Activated T-cell treated with anti-CD3 and anti-CD28 coated beads, Interleukin-2, amount 50 U/mL, for 4 hours (primary cell): Measurements from ENCODE around the gene ZCCHC12. TPM values are rescaled to one million over a fixed set of nuclear protein-coding genes. Genes with fewer than 3 reads are reported as not detected.
"Not testable (repeated sequence)": the region's sequence is repeated elsewhere in the genome, so short reads cannot be mapped to it uniquely, and the experiment has no call there.

Source experiments
- ATAC-seq, 2 donors: fragments of 200-7000 bp; cut with Tn5 transposase; one replicate each; pipeline ENCODE4 v1.10.0; 2021
- DNase-seq: peaks from one replicate; pipeline ENCODE4 v3.0.0-alpha.2; 2020
- H3K27me3 Mint-ChIP-seq: one replicate; pipeline ENCODE4 v1.8.0; 2021; ENCODE audit warnings: low read depth, mixed read lengths
- H3K36me3 Mint-ChIP-seq: one replicate; pipeline ENCODE4 v1.8.0; 2022; ENCODE audit warnings: mixed read lengths; ENCODE audit not compliant: insufficient read depth
- H3K4me1 Mint-ChIP-seq: one replicate; pipeline ENCODE4 v1.8.0; 2021; ENCODE audit warnings: low read depth, mixed read lengths
- H3K4me3 Mint-ChIP-seq: one replicate; pipeline ENCODE4 v1.8.0; 2021; ENCODE audit warnings: mild to moderate bottlenecking, moderate library complexity, mixed read lengths
- H3K9me3 Mint-ChIP-seq: one replicate; pipeline ENCODE4 v1.8.0; 2021; ENCODE audit warnings: mixed read lengths
- total RNA-seq, 3 donors: library from RNA; stranded (reverse); gene quantifications; one replicate each; pipeline ENCODE4 v1.2.1, GENCODE V29; 2021

ZCCHC12 gene
- total RNA-seq, result 1 to 10 TPM in 1 of 3 donors, under 1 TPM in 2; 0.13 to 1.3 (median 0.71) TPM

- H3K4me1 Mint-ChIP-seq, result peaks cover 18% of the 10 kb centered on the region
- H3K27me3 Mint-ChIP-seq, result peaks cover 43% of the 10 kb centered on the region
- ATAC-seq (peak; percentile 66 to 69), DNase-seq (peak; percentile 33)
- peak within 1 kb of the TSS; percentile 72 for H3K4me3 Mint-ChIP-seq
- no peaks in the 10 kb centered on the region for H3K36me3 Mint-ChIP-seq
- H3K9me3 Mint-ChIP-seq, result no peaks in the 10 kb centered on the region
Observed at GRCh38 chrX:118823263-118824172, at the start of gene ZCCHC12. Gene ZCCHC12, plus strand, starts transcription at chrX:118823824. Its CDS starts 1,421 bp downstream, at chrX:118825245.

GRCh38 chrX:118779581-118779980 lies 44.0 kb upstream of the ZCCHC12 start:
- no peaks in the 10 kb centered on the region for H3K4me1 Mint-ChIP-seq
- DNase-seq (no peak), ATAC-seq (peak in 1 of 2 donors; percentile 28)
- H3K9me3 Mint-ChIP-seq, result no peaks in the 10 kb centered on the region
- peaks cover 3% of the 10 kb centered on the region for H3K27me3 Mint-ChIP-seq
- no peaks in the 10 kb centered on the region for H3K36me3 Mint-ChIP-seq
- H3K4me3 Mint-ChIP-seq, result no peak overlapping the region

- no peaks in the 10 kb centered on the region for H3K9me3 Mint-ChIP-seq
- H3K27me3 Mint-ChIP-seq, result peaks cover 3% of the 10 kb centered on the region
- ATAC-seq (no peak), DNase-seq (no peak)
- no peak overlapping the region for H3K4me3 Mint-ChIP-seq
- H3K36me3 Mint-ChIP-seq, result no peaks in the 10 kb centered on the region
- H3K4me1 Mint-ChIP-seq, result no peaks in the 10 kb centered on the region
Observed at GRCh38 chrX:118780509-118780908, 43.1 kb upstream of the ZCCHC12 start.

- no peaks in the 10 kb centered on the region for H3K4me1 Mint-ChIP-seq
- no peak overlapping the region for H3K4me3 Mint-ChIP-seq
- H3K36me3 Mint-ChIP-seq, result no peaks in the 10 kb centered on the region
- H3K9me3 Mint-ChIP-seq, result no peaks in the 10 kb centered on the region
- DNase-seq, result no peak
- ATAC-seq, result no peak
- H3K27me3 Mint-ChIP-seq, result peaks cover 3% of the 10 kb centered on the region
Observed at GRCh38 chrX:118780911-118781310, 42.7 kb upstream of the ZCCHC12 start.

GRCh38 chrX:118795528-118796280 lies 27.9 kb upstream of the ZCCHC12 start:
- no peaks in the 10 kb centered on the region for H3K9me3 Mint-ChIP-seq
- ATAC-seq, result no peak
- no peaks in the 10 kb centered on the region for H3K36me3 Mint-ChIP-seq
- H3K4me1 Mint-ChIP-seq, result no peaks in the 10 kb centered on the region
- DNase-seq, result no peak
- peaks cover 15% of the 10 kb centered on the region for H3K27me3 Mint-ChIP-seq
- H3K4me3 Mint-ChIP-seq, result no peak overlapping the region

GRCh38 chrX:118802857-118803256 lies 20.8 kb upstream of the ZCCHC12 start:
- ATAC-seq, result no peak
- Mint-ChIP-seq H3K27me3 (peaks cover 10% of the 10 kb centered on the region), H3K4me1 (no peaks in the 10 kb centered on the region), H3K4me3 (no peak overlapping the region), H3K9me3 (no peaks in the 10 kb centered on the region), H3K36me3 (no peaks in the 10 kb centered on the region)
- DNase-seq, result no peak

- ATAC-seq, result peak; percentile 56 to 58
- H3K27me3 Mint-ChIP-seq, result peaks cover 10% of the 10 kb centered on the region
- H3K4me3 Mint-ChIP-seq, result no peak overlapping the region
- no peaks in the 10 kb centered on the region for H3K9me3 Mint-ChIP-seq
- no peak for DNase-seq
- no peaks in the 10 kb centered on the region for H3K4me1 Mint-ChIP-seq
- H3K36me3 Mint-ChIP-seq, result no peaks in the 10 kb centered on the region
Observed at GRCh38 chrX:118807151-118808017, 16.2 kb upstream of the ZCCHC12 start.

- not testable (repeated sequence) for H3K9me3 Mint-ChIP-seq, DNase-seq, H3K4me3 Mint-ChIP-seq, ATAC-seq, H3K36me3 Mint-ChIP-seq, H3K27me3 Mint-ChIP-seq, H3K4me1 Mint-ChIP-seq
Observed at GRCh38 chrX:118817257-118817656, 6.4 kb upstream of the ZCCHC12 start.

GRCh38 chrX:118824173-118824730 lies 628 bp downstream of the ZCCHC12 start:
- Mint-ChIP-seq H3K36me3 (no peaks in the 10 kb centered on the region), H3K27me3 (peaks cover 48% of the 10 kb centered on the region), H3K9me3 (no peaks in the 10 kb centered on the region), H3K4me1 (peaks cover 18% of the 10 kb centered on the region), H3K4me3 (peak overlapping the region; percentile 72)
- DNase-seq (no peak), ATAC-seq (no peak)

GRCh38 chrX:118825227-118825626 lies 1.6 kb downstream of the ZCCHC12 start:
- no peak overlapping the region for H3K4me3 Mint-ChIP-seq

GRCh38 chrX:118839334-118839958 lies 15.8 kb downstream of the ZCCHC12 start:
- peaks cover 14% of the 10 kb centered on the region for H3K27me3 Mint-ChIP-seq
- no peaks in the 10 kb centered on the region for H3K9me3 Mint-ChIP-seq
- H3K4me1 Mint-ChIP-seq, result no peaks in the 10 kb centered on the region
- peak overlapping the region; percentile 54 for H3K4me3 Mint-ChIP-seq
- H3K36me3 Mint-ChIP-seq, result no peaks in the 10 kb centered on the region
- ATAC-seq (peak; percentile 73 to 79), DNase-seq (peak; percentile 52)

More at GRCh38 chrX:118825227-118825626, 1.6 kb downstream of the ZCCHC12 start:
- no peak for DNase-seq
- peaks cover 48% of the 10 kb centered on the region for H3K27me3 Mint-ChIP-seq
- no peaks in the 10 kb centered on the region for H3K9me3 Mint-ChIP-seq
- no peak for ATAC-seq
- no peaks in the 10 kb centered on the region for H3K36me3 Mint-ChIP-seq
- H3K4me1 Mint-ChIP-seq, result peaks cover 18% of the 10 kb centered on the region

GRCh38 chrX:118847676-118848075 lies 24.1 kb downstream of the ZCCHC12 start:
- DNase-seq (no peak), ATAC-seq (no peak)
- H3K4me3 Mint-ChIP-seq, result no peak overlapping the region
- H3K9me3 Mint-ChIP-seq, result no peaks in the 10 kb centered on the region
- no peaks in the 10 kb centered on the region for H3K36me3 Mint-ChIP-seq
- H3K4me1 Mint-ChIP-seq, result no peaks in the 10 kb centered on the region
- H3K27me3 Mint-ChIP-seq, result peaks cover 2% of the 10 kb centered on the region

GRCh38 chrX:118853596-118853995 lies 30.0 kb downstream of the ZCCHC12 start:
- Mint-ChIP-seq H3K4me1 (no peaks in the 10 kb centered on the region), H3K4me3 (no peak overlapping the region), H3K9me3 (no peaks in the 10 kb centered on the region), H3K36me3 (no peaks in the 10 kb centered on the region), H3K27me3 (no peaks in the 10 kb centered on the region)
- ATAC-seq (no peak), DNase-seq (no peak)
